Medulla oblongata (tissue), 1 donor: Measurements from ENCODE around the gene PATL1.
"Not testable (repeated sequence)": the region's sequence is repeated elsewhere in the genome, so short reads cannot be mapped to it uniquely, and the experiment has no call there.

Experiments
- DNase-seq: peaks from one replicate; pipeline ENCODE4 v3.0.0-alpha.2; 2015; ENCODE audit errors: extremely low spot score

Gene PATL1

DNA sequence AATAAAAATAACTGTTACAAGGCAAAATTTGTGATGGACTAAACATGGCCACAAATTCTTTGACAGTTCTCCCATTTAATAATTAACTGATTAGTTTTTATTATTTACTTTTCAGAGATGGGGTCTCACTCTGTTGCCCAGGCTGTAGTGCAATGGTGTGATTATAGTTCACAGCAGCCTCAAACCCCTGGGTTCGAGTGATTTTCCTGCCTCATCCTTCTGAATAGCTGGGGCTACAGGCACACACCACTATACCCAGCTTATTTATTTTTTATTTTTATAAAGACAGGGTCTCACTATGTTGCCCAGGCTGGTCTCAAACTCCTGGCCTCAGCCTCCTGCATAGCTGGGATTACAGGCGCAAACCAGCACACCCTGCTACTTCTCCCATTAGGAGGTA, 4.5 kb upstream of the PATL1 start:
- DNase-seq: no peak

DNA sequence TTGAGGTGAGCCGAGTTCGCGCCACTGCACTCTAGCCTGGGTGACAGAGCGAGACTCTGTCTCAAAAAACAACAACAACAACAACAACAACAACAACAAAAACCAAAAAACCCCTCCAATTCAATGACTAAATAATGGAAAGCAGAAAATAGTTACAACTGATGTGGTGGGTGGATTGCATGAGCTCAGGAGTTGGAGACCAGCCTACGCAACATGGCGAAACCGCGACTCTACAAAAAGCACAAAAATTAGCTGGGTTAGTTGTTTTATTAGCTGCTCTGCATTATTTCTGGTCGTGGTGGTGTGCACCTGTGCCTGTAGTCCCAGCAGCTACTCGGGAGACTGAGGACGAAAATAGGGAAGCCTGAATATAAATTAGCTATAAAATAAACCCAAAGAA, 2.6 kb upstream of the PATL1 start:
- no peak for DNase-seq

DNA sequence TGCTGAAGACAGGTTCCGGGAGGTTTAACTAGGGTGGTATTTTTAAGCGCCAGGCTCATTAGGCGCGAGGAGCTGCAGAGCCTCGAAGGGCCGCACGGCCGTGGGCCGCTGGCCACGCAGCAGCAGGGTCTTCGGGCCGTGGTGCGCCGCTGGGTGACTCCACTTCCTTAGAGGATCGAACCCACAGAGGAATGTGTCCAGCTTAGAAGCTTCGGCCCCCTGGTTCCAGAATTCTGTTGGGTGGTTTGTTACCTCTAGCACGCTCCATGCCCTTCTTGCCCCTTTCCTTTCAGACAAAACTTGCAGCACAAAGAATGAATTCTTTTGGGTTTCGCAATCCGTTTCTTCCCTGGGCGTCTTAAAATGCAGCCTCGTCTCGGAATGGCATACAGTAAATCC, 773 bp upstream of the PATL1 start:
- DNase-seq: peak; percentile 61

DNA sequence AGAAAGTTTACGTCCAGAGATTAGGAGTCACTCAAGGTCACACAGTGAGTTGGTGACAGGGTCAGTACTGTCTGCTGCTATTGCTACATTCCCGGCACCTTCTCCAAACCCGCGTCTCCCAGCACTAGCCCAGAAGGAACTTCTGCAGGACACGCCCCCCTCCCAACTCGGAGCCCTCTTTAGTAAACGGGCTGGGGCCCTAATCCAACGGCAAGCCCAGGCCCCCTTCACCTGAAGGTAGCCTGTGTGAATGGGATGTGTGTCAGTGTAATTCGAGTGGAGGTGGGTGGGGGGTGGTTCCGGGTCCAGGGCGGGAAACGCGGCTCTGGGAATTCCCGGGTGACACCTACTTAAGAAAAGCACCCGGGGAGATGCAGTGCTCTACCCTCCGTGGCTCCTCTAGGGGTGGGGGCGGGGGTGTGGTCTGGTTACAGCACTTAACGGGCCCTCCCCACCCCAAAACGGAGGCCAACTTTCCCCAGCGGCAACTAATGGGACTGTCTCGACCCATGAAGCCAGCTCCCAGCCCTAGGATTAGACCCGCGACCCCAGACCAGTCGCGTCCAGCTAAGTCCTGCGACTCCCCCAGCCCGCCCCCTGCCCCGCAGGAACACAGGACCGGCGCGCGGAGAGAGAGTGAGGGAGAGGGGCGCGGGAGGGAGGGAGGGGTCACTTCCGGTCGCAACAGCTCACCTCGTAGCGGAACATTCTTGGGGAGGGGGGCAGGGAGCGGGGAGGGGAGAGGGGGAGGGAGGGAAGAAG, 468 bp downstream of the PATL1 start:
- peak; percentile 42 for DNase-seq

DNA sequence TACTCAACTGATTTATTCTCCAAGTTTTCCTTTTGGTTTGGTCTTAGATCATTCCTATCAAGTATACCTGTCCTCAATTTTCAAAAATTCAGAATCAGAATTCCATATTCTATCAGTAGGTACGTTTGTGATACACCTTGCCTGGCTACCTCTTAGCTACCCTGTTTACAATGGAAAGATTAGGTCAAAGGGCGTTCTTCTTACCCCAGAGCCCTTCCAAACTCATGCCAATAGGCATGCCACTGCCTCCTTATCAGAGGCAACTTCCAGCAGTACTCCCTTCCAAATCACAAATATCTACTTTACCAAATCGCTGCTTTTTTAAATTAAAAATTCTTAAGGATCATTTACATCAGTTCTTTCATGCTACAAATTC, 1.0 kb downstream of the PATL1 start:
- DNase-seq: no peak

DNA sequence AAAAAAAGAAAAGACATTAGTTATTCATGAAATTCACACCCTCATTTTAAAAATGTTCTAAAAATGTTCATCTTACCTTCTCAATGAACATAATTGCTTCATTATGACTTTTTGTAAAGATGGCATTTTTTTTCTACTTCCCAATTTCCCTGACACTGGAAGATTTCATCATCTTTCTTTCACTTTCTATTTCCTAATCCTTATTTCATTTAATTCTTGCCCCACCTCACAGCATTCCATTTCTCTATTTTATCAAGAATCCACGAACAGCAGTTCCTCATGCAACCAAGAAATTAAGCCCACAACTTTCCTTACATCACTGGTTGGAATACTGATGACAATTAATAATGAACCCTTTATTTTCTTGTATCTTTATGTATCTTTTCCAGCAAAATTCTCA, 1.9 kb downstream of the PATL1 start:
- DNase-seq: peak; percentile 7

DNA sequence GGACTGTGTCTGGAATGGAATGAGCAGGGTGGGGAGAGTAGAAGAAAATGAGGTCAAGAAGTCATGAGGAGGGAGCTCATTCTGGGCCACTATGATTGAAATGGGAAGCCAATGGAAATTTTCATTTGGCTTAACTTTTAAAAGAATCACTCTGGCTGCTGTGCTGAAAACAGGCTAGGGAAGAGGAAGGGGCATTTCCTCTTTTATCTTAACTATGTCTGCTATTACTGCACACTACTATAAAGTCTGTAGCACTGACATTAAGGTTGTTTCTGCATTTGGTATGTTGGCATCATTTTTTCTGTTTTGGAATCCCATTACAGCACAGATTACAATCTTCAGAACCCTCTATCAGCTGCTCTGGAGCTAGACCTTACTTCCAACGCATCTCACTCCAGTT, 8.2 kb downstream of the PATL1 start:
- DNase-seq: peak; percentile 29

DNA sequence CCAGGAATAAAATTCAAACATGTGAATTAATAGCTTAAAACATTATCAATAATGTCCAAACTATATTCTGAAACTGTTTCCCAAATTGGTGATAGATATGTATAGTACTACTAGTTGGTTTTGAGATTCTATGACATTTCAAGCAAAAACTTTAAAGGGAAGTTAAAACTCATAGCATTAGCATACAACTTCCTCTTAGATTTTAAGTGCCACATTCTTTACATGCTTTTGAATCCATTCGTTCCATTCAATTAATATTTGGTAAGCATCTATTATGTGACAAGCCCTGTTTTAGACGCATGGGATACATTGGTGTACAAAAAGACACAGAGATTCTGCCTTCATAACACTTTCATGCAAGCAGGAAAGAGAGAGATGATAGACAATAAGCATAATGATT, 8.9 kb downstream of the PATL1 start:
- peak; percentile 13 for DNase-seq

DNA sequence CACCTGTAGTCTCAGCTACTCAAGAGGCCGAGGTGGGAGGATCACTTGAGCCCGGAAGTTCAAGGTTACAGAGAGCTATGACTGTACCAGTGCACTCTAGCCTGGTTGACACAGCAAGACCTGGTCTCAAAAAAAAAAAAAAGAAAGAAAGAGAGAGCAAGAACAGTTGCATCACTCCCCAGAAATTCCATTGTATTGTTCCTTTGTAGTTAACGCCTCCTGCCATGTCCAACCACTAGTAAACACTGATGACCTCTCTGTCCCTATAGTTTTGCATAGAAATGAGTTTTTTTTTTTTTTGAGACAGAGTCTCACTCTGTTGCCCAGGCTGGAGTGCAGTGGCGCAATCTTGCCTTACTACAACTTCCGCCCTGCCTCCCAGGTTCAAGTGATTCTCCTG, 10.8 kb downstream of the PATL1 start:
- DNase-seq: no peak

DNA sequence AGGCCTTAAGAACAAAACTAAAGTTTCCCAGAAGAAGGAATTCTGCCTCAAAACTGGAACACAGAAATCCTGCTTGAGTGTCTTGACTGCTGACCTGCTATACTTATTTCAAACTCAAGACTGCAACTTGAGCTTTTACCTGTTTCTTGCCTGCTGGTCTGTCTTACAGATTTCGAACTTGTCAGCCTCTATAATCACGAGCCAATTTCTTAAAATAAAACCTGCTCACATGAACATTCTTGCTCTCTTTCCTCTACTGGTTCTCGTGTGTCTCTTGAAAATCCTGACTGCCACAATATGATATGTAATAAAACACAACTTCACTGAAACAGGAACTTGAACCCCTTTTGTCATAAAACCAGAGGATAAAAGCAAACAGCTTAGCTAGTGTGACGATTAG, 13.9 kb downstream of the PATL1 start:
- no peak for DNase-seq

DNA sequence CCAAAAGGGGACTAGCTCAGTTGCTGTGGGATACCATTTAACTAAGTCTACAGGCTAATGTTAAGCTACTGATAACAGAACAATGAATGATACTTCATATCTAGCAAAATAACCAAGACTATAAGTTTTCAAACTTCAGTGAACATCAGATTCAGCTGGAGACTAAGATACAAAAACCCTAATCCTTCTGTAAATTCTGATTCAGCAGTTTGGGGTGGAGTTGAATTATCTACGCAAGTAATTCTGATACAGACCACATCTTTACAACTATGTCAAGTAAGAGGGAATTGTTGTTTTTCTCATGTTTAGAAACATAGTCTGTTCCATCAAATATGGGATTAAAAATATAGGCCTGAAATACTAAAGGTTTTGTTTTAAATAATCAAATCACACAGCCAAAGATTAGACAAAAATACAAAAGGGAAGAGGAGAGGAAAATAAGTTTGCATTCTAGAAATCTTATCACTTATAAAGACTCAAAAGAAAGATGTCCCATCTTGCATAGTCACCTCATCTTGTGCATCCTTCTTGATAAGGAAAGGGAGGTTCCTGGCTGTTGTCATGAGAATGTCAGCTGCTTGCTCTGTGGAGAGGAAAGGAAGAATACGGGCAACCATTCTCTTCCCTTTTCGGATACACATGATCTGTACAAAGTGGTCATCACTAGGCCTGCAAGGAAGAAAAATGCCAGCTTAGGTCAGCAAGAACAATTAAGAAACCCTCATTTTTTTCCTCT, 21.4 kb downstream of the PATL1 start:
- DNase-seq: peak; percentile 33

DNA sequence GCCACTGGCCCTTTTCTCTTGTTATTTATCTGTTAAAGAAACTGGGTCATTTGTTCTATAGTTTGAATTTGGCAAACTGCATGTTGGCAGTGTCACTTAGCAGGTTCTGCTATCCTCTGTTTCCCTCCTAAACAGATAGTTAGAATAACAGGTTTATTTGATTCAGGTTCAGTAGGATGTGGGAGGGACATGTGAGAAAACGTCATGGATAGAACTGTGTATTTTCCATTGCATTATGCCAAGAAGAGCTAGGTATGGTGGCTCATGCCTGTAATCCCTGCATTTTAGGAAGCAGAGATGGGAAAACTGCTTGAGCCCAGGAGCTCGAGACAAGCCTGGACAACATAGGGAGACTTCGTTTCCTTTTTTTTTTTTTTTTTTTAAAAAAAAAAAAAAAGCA, 24.3 kb downstream of the PATL1 start:
- no peak for DNase-seq

DNA sequence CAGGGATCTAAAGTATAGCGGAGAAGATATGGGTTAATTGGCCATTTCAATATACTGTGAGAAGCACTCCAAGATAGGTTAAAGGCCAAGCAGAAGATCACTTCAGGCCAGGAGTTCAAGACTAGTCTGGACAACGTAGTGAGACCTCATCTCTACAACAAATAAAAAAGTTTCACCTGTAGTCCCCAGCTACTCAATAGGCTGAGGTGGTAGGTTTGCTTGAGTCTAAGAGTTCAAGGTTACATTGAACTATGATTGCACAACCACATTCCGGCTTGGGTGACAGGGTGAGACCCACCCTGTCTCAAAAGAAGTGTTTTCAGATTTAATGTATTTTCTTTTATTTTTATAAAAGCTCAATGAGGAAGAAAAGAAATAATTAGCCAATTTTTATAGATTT, 25.4 kb downstream of the PATL1 start:
- DNase-seq: no peak

DNA sequence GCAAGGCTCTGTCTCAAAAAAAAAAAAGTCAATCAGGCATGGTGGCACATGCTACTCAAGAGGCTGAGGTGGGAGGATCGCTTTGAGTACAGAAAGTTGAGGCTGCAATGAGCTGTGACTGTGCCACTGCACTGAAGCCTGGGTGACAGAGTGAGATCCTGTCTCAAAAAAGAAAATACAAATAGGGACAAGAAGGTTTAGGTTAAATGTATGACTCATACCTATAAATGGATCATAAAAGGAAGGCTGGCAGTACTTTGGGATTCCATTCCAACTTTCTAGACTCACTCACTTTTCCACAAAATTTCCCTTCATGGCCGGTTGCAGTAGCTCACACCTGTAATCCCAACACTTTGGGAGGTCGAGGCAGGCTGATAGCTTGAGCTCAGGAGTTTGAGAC, 27.7 kb downstream of the PATL1 start:
- DNase-seq: no peak

DNA sequence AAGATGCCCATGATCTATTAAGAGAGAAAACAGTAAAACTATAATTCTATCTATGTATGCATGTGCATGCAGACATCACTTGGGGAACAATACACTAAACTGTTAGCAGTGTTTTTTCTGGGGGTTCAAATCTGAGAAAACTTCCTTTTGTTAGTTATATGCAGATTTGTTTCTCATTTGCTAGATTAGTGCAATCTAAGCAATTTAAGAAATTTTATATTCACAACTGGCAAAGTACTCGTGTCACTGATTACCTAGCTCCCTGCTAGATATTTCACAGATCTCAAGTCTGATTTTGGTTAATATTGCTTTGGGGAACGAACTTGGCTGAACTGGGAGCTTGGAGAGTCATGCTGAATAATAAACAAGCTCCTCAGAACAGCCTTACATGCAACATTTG, 38.3 kb downstream of the PATL1 start:
- DNase-seq: no peak

DNA sequence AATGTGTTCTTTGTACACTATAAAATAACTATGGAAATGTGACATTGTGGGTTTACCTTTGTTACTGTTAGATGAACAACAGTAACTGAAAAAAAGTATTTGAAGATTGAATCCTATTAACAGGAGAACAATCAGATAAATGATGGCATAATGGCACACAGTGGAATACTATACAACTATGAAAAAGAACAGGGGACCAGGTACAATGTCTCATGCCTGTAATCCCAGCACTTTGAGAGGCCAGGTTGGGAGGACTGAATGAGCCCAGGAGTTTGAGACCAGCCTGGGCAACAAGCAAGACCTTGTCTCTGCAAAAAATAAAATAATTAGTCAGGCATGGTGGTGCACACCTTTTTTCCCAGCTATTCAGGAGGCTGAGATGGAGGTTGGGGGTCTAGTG, 38.8 kb downstream of the PATL1 start:
- DNase-seq: no peak

DNA sequence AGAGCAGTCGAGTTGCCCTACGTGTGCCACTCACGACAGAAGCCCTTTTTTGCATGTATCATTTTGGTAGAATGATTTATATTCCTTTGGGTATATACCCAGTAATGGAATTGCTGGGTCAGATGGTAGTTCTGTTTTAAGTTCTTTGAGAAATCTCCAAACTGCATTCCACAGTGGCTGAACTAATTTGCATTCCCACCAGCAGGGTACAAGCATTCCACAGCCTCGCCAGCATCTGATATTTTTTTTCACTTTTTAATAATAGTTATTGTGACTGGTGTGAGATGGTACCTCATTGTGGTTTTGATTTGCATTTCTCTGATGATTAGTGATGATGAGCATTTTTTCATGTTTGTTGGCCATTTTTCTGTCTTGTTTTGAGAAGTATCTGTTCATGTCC, 41.9 kb downstream of the PATL1 start:
- DNase-seq: not testable (repeated sequence)

DNA sequence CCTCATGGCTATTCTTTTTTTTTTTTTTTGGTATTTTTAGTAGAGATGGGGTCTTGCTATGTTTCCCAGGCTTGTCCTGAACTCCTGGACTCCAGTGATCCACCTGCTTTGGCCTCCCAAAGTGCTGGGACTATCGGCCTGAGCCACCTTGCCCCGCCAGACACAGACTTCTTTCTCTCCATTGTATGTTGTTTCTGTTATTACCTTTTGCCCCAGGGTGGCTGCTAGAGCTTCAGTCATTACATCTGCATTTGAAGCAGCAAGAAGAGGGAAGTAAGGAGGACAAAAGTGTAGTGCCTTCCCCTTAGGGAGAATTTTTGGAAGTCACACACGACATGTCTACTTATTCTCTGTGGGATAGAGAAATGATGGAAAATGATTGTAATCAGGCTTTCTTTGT, 43.1 kb downstream of the PATL1 start:
- DNase-seq: no peak

DNA sequence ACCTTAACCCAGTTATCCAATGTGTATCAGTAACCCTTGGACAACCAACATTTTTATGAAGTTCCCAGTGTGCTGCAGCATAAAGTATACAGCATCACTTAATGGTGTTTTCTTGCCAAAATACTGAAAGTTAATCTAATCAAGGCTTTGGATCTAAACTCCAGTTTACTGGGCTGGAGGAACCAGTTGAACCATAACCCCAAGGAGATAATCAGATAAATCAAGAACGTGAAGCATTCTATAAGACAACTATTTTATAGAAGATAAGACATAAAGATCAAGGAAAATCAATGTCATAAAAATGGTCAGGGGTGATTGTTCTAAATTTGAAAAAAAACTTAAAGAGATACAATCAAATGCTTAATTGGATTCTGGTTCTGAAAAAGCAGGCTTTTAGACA, 51.0 kb downstream of the PATL1 start:
- DNase-seq: no peak

DNA sequence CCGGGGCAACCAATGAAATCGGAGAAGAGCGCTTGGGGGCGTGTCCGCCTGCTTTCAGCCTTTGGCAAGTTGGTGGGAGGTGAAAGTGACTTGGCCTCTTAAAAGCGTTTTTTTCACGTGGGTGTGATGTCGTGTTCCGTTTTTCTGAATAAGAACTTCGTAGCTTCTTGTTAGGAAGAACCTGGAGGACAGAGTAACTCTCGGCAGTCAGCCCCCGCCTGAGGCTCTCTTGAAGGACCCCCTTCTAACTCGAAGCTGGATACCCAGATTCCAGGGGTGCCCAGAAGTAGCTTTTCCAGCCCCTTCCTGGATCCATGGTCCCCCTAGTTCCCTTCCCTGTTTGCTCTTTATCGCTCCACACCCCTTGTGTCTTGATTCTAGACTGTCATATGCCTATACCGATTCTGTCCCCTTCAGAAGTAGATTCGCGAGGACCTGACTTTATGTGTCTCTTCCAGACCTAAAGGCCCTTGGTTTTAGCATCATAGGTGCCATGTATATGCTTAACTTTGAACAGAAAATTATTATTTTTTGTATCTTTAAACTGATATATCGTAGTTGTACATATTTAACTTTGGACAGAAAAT, 52.3 kb downstream of the PATL1 start:
- DNase-seq: no peak

DNA sequence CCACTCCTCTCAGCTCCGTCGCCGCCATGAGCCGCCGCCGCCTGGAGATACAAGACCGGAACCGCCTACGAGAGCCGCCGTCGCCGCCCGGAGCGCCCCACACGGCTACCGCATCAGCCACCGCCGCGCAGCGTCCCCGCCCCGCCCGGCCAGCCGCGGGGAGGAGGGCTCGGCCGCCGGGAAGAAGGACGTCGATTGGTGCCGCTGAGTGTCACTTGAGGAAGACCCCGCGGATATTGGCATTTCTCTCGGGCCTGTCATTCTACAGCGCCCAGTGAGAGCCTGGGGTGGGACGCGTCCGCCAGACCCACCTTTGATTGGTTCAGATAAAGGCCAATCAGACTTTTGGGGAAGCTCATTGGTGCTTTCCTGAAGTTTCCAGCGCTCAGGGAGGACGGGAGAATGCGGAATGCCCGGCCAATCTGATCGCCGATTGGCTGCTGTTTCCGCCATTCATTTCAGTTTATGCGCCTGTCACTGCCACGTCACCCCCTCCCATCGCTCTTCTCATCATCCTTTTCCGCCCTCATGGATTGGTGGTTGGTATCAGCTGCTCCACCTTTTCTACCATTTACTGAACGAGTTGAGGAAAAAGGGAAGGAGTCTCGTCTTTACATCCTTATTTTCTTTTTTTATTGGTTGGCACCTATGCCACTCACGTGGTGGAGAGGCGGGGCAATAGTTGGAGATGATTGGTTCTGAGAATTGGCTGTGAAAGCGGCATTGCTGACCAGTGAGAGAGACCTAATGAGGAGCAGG, 53.0 kb downstream of the PATL1 start, which contains the start of gene OSBP:
Gene OSBP (minus strand): TSS at position 138 of the 759 bp plus-strand sequence. CDS start 110 bp downstream, at position 28.
- peak; percentile 100 for DNase-seq

DNA sequence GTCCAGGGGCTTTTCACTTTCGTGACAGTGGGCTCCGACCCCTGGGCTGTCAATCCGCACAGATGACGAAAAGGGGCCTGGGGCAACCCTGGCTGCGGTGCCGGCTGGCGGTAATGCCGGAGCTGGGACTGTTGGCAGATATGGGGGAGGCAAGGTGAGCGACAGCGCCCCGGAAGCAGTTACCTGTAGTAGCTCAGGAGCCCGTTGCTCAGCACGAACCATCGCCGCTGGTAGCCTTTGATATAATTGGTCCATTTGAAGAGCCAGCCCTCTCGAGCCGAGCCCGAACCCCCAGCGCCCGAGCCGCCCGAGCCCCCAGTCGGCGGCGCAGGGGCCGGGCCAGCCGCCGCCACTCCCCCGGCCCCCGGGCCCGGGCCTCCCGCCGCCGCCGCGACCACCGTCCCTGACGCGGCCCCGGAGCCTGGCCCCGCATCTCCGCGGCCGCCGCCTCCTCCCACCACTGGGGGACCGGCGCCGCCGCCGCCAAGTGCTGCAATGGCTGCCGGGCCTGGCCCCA, 53.7 kb downstream of the PATL1 start:
- no peak for DNase-seq
